GM18526 (cell line): ENCODE data around the gene KIRREL3.

Source experiments
- POLR2A ChIP-seq: IDR thresholded peaks from 3 replicates; pipeline ENCODE4 v1.6.1; 2011; ENCODE audit not compliant: insufficient read length; ENCODE audit errors: extremely low read depth

The KIRREL3 gene

GRCh38 chr11:126702165-126702720 is 298.3 kb downstream of the KIRREL3 start:
- TF ChIP-seq POLR2A, result no peak

GRCh38 chr11:126701520-126701897 is 299.1 kb downstream of the KIRREL3 start:
- TF ChIP-seq POLR2A, result no peak

GRCh38 chr11:126700768-126701519 is 299.6 kb downstream of the KIRREL3 start:
- no peak for TF ChIP-seq POLR2A

- no peak for TF ChIP-seq POLR2A
Measured at GRCh38 chr11:126698576-126698975, 302.0 kb downstream of the KIRREL3 start.

GRCh38 chr11:126697936-126698335 is 302.6 kb downstream of the KIRREL3 start:
- no peak for TF ChIP-seq POLR2A

- no peak for TF ChIP-seq POLR2A
Measured at GRCh38 chr11:126696982-126697381, 303.6 kb downstream of the KIRREL3 start.

GRCh38 chr11:126695293-126695692 is 305.3 kb downstream of the KIRREL3 start:
- no peak for TF ChIP-seq POLR2A

- no peak for TF ChIP-seq POLR2A
Measured at GRCh38 chr11:126694065-126694625, 306.4 kb downstream of the KIRREL3 start.

- no peak for TF ChIP-seq POLR2A
Measured at GRCh38 chr11:126687477-126687876, 313.1 kb downstream of the KIRREL3 start.

- no peak for TF ChIP-seq POLR2A
Measured at GRCh38 chr11:126686938-126687337, 313.6 kb downstream of the KIRREL3 start.

- TF ChIP-seq POLR2A, result no peak
Measured at GRCh38 chr11:126683766-126684728, 316.5 kb downstream of the KIRREL3 start.

- TF ChIP-seq POLR2A, result no peak
Measured at GRCh38 chr11:126682590-126682989, 318.0 kb downstream of the KIRREL3 start.

GRCh38 chr11:126680700-126681099 is 319.9 kb downstream of the KIRREL3 start:
- TF ChIP-seq POLR2A, result no peak

GRCh38 chr11:126680131-126680530 is 320.4 kb downstream of the KIRREL3 start:
- no peak for TF ChIP-seq POLR2A

GRCh38 chr11:126679033-126679432 is 321.5 kb downstream of the KIRREL3 start:
- TF ChIP-seq POLR2A, result no peak
